HG03159 (cell line): ENCODE data around the gene IRF1.

Experiments
- ATAC-seq: cut with Tn5 transposase; IDR thresholded peaks from one replicate; pipeline ENCODE4 v1.9.1; 2021; ENCODE audit warnings: mild to moderate bottlenecking, moderate library complexity; ENCODE audit not compliant: unreplicated experiment

IRF1 gene

DNA sequence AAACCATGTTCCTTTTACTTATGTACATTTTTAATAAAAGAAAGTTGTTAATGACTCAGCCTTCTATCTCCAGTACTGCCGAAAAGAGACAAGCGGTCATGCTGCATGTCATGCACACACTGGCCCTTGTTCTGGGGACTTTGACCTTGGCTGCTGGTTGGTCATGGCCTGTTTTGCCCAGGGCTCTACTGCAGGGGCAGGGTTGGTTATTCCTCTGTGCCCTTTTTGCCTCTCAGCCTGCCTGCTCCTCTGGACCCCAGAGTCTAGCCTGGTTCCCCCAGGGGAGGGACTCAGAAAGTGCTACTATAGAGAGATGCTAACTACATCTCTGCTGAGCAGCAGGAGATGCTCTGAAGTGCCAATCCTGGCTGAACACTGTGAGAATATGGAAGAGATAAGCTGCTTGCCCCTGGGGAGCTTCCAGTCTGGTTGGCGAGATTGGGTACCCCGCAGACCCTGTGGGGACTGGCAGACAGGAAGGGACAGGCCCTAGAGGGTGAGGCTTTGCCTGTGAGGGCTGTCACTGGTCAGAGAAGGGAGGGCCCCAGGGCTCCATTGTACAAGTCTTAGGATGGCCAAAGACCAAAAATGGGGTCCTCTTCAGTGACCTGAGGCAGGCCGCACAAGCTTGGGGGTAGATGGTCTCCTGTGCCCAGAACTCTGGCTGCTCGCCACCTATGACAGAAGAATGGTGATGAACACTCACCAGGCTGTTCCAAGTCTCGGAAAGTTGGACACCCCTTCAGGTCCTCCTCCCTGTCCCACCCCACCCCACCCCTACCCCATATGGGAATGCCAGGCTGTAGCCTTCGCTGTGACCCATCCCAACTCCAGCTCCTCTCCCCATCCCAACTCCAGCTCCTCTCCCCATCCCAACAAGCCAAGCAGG, 14.3 kb downstream of the IRF1 start:
- ATAC-seq: no peak

DNA sequence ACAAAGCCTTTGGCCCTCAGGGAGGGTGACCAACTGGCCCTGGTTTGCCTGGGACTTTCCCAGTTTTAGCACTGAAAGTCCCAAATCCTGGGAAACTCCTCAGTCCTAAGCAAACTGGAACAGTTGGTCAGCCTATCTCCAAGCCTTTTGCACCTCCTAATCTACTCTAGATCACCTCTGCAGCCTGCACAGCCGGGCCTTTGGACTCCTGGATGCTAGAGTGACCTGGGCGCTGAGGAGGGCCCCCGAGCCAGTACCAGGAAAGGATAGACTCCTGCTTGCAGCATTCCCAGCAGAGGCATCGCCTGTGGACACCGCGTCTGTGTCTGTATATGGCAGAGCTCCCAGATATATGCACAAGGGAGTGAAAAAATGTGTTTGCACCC, 15.1 kb downstream of the IRF1 start:
- ATAC-seq: no peak

DNA sequence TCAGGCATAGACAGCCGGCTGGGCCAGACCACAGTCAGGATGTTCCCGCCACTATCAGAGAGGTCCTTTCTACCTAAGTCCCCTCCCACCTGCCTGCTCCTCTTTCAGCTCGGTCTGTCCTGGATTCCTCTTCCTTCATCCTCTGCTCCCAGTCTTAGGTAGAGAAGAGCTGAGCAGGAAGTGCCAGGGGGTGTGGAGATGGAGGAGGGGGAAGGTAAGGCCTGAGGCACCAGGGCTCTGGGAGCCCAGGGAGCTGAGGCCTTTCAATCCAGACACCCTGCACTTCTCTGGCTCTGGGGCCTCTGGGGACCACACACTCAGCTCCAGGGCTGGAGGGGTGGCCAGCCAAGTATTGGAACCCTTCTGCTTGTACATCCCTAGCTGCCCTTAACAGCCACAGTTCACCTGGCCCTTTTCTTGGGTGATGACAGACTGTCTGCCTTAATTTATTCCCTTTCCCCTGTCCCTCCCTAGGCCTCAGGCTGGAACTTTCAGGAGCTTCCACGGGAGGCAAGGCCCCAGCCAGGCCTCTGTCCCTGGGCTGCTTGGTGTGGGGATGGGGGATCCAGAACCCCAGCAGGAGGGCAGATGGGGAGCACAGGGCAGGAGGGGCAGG, 15.6 kb downstream of the IRF1 start:
- ATAC-seq: no peak

DNA sequence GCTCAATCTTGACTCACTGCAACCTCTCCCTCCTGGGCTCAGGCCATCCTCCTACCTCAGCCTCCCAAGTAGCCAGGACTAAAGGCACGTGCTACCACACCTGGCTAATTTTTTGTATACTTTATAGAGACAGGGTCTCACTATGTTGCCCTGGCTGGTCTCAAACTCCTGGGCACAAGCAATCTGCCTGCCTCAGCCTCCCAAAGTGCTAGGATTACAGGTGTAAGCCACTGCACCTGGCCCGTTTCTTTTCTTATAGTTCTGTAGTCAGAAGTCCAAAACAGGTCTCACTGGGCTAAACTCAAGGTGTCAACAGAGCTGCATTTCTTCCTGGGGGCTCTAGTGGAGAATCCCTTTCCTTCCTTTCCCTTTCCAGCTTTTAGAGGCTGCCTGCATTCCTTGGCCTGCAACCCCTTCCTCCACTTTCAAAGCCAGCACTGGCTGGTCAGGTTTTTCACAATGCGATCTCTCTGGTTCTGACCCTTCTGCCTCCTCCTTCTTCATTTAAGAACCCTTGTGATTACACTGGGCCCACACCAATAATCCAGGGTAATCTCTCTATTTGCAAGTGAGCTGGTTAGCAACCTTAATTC, 16.3 kb downstream of the IRF1 start:
- ATAC-seq: no peak

DNA sequence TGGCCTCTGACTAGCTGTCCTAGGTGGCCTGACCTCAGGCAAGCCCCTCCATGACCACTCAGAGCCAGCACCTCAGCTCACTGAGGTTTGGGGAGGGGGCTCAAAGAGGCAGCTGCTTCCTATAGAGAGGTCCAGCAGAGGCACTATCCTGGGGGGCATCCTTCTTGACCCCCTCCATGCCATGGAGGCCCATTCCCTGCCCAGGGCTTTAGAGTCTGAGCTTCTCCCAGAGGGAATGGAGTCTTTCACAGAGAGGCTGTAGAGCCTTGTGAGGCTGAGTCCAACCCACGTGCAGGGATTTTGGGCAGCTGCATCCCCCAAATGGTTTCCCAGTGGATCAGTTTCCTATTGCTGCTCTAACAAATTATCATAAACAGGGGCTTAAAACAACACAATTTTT, 16.9 kb downstream of the IRF1 start:
- no peak for ATAC-seq

DNA sequence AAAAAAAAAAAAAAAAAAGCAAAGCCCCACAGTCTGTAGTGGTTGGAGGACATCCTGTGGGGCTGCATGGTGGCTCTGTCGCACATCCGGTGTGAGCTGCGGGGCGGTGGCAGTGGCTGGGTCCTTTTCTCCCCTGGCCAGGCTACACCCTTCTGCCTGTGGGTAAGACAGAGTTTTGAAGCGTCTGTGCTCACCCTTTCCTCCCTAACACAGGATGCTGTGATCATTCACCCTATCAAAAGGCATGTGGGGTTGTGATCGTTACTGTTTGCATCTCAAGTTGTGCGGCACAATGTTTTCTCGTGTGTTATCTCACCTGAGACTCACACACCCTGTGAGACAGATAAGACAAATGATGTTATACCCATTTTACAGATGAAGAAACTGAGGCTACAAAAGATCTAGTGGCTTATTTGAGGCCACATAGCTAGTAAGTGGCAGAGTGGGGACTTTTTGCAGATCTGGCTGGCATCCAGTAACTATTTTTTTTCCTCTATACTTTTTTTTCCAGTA, 17.5 kb downstream of the IRF1 start:
- peak; percentile 66 for ATAC-seq

DNA sequence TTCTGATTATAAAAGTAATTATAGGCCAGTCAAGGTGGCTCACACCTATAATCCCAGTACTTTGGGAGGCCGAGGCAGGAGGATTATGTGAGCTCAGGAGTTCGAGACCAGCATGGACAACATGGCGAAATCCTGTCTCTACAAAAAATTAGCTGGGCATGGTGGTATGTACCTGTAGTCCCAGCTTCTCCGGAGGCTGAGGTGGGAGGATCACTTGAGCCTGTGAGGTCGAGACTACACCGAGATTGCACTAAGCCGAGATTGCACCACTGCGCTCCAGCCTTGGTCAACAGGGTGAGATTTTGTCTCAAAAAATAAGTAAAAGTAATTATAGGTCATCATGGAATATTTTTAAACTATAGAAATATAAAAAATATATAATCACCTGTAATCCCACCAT, 18.1 kb downstream of the IRF1 start:
- ATAC-seq: no peak

DNA sequence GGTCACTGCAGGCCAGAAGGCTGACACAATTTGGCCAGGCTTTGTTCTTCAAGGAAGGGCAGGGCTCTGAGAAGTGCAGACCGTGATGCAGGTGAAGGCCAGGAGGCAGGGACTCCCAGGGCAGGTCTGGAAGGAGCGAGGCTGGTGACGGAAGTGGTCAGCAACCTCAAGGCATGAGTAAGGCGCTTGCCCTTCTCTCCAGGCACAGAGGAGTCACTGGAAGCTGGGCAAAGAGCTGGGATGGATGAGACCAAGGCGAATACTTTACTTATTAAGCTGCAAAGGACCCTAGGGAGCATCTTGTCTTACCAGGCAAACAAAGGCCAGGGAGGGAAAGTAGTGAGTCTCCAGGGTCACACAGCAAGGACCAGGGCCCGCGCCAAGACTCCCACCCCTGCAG, 18.6 kb downstream of the IRF1 start:
- ATAC-seq: no peak

DNA sequence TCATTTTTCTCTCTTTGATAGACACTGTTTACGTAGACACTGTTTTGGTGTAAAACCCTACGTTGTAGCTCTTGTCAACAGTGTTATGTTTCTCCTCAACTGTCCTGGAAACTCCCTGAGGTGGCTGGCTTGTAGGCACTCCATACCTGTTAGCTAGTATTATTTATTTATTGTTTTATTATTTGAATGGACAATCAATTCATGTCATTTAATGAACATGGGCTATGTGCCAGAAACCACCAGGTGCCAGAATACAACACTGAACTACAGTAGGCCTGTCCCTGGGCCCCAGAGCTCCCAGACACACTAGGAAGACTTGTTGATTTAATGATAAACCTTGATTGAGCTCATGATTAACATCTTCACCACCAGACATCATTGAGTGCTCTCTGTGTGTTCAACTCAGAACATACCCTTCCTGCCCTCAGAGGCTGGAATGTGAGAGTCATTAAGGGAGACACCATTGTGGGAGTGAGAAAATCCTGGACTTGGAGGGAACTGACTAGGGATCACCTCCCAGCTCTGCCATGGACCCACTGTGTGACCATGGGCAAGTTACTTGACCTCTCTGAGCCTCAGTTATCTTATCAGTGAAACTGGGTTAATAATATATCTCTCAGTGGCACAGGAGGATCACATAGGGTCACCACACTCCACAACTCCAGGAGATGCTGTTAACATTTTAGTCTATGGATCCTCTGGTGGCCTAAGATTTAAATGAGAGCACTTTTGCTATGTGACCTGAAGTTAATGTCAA, 19.2 kb downstream of the IRF1 start:
- ATAC-seq: no peak

DNA sequence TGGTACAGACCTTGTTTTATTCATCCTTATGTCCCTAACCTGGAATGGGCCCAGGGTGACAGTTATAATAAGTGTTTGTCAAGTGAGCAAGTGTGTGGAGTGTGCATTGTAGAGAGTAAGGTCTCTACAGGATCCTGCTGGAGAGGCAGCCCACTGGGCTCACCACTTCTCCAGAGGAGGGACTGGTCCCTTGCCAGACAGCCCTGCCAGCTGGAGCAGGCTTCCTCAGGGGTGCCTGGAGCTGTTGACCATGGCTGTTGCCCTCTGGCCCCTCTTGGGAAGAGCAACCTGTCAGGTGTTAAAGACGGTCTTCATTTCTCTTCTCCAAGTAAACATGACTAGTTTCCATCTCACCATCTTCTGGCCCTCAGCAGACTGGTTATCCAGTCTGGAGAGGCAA, 20.0 kb downstream of the IRF1 start:
- no peak for ATAC-seq

DNA sequence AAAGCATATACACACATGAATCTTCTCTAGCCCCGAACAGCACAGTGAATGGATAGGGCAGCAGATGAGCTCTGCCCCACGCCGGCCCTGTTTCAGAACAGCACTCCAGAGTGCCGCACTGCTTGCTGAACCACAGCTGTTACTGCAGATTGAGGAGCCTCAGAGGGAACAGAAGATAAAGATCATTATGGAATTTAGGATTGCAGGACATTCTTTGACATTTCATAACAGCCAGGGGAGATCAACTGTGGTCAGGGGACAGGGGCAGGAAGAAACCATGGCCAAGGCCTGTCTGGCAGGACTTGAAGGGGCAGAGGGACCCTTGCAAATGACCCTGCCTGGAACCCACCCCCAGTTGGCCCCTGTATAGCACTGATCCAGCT, 20.6 kb downstream of the IRF1 start:
- ATAC-seq: no peak

DNA sequence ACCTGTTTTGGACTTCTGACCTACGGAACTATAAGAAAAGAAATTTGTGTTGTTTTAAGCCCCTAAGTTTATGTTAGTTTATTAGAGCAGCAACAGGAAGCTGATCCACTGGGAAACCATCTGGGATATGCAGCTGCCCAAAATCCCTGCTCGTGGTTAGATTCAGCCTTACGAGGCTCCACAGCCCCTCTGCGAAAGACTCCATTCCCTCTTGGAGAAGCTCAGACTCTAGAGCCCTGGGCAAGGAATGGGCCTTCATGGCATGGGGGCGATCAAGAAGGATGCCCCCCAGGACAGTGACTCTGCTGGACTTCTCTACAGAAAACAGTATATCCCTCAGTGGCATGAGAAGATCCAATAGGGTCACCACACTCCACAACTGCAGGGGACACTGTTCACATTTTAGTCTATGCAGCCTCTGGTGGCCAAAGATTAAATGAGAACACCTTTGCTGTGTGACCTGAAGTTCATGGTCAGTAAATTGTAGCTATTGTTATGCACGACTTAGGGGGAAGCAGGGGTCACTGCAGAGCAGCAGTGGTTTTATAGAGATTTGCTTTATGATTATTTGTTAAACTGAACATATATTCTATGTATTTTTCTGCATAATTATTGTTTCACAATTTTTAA, 21.1 kb downstream of the IRF1 start:
- no peak for ATAC-seq

DNA sequence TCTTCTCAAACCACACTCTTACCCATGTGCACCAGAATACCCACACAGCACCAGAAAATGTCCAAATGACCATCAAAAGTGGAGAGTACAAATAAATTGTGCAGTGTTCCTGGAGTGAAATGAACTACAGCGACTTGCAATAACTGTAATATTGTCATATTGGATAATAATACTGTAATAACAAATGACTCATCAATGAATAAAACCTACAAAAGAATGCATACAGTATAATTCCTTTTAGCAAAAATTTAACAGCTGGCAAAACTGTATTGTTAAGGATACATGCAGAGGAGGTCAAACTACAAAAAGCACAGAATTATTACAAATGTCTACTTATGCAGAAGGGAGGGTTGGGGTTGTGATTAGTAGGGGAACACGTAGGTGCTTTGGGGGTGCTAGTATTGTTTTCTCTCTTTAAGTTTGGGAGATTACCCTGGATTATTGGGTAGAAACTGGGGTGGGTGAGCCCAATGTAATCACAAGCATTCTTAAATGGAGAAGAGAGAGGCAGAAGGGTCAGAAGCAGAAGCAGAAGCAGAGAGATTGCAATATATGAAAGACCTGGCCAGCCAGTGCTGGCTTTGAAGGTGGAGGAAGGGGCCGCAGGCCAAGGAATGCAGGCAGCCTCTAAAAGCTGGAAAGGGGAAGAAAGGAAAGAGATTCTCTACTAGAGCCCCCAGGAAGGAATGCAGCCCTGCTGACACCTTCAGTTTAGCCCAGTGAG, 21.8 kb downstream of the IRF1 start:
- ATAC-seq: no peak

DNA sequence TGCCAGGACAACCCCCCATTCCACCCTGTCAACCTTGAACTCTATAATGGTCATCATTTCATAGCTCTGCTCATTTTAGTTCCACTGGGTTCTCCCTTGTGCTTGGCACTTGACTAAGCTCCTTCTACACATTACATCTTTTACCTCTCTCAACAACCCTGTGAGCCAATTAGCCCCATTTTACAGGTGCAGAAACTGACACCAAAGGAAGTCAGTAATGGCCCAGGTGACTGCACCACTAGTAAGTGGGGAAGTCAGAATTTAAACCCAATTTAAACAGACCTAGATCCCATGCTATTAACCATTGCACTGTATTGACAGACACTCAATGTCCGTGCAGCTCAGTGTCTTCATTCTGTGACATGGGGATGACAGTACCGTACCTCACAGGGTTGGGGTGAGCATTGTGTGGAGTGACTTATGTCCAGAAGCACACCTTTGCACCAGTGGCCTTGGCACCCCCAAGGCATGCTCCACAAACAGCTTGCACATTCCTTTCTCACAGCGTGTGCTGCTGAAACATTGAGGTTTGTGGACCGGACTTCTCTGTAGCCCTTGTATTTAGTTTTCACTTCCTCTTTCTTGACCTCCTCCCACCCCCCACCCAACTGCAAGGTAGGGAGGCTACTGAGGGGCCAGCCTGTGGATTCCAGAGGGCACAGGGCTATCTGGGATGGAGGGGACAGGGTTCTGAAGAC, 23.1 kb downstream of the IRF1 start:
- peak; percentile 30 for ATAC-seq

DNA sequence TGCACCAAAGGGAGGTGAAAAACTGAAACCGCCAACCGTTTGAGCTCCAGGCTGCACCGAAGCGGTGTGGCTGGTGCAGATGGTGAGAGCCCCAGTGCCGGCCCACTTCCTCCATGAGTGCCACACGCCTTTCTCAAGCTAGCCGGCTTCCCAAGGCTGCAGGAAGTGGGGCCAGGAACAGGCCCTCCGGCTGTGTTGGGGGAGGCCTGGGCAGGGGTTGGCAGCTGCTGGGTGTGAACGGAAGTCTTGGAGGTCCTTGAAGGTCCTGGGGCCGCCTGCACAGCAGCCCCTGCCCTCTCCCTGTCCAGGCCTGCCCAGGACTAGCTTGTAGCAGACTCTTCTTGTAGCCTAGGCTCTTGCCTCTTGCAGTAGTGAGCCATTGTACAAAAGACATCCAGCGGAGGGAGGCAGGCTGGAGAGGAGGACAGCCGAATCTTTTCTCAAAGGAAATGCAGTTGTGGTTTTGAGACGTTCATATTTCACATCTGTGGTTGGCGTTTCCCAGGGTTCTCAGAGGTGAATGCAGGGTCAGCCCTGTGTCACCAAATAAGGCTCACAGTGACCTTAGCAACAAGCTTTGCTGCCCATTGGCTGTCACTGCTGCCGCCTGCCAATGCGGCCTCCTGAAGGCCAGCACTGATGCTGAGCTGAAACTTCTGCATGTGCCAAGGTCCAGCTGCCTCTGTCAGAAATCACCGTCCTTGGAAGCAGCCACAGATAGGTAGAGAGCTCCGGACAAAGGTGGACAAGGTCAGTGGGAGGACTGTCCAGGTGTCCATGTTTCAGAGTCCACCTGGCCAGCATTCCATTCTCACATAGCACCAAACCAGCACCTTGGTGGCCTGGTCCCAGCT, 23.9 kb downstream of the IRF1 start:
- peak; percentile 60 for ATAC-seq

DNA sequence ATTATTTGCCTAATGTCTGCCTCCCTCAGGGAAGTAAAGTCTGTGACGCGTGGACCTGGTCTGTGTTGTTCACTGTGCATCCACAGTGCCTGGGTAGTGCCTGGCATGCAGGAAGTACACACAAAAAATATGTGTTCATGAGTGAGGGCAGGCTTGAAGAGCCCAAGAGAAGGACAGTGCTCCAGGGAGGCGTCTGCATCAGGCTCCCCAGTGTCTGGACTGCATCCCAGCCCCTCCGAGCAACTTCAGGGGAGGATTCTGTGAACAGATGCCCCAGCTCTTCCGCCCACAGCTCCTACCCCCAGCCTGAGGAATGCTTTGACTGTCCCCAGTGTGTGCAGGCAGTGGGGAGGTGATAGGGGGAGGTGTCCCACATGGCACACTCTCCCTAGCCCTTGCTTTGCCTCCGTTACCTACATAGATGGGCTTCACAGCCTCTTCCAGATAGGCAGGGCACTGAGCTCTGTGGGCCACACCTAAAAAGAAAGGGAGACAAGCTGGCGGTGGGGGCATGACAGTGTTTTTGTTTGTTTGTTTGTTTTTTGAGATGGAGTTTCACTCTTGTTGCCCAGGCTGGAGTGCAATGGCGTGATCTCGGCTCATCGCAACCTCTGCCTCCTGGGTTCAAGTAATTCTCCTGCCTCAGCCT, 25.4 kb downstream of the IRF1 start:
- ATAC-seq: no peak

DNA sequence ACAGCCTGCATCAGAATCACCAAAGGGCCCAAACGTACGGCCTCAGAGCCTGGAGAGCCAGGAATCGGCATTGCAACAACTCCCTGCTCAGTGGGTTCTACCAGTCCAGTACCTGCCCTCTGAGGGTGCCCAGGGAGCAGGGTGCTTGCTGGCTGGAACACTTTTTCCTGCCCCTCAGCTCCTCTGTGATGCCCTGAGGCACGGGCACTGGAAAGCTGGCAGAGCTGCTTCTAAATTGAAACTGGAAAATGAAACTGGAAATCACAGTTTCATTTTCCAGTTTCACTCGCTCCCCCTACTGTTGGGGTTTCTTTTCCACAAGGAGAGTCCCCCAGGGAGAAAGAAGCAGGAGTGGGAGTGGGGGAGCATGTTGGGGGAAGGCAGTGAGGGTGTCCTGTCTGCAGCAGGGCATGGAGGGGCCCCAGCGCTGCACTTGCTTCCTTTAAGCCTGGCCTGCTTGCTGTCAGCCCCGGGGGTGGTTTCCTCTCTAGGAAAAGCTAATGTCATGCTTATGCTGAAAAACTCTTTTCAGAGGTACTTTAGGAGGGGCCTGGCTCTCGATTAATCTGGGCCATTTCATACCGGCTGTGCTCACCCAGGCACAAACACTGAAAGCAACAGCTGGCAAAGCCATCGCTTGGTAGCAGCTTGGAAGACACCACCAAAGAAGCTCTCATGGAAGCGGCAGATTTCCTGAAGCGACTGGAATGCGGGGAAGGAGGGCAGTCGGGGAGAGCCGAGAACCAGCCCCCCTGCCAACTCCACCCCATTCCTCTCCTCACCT, 26.2 kb downstream of the IRF1 start:
- ATAC-seq: no peak

DNA sequence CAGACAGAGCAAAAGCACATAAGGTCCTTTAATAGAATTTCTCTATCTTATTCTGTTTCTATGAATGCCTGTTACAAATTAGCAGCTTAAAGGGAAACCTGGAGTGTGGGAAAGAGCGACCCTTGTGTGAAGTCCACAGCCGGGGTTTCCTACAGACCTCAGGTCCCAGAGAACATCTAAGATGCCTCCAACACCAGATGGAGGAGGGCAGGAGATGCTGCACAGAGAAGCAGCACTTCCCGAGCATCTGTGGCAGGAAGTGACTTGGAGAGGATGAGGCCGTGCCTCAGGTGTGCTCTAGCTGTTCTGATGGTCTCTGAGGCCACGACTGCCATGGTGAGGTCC, 26.8 kb downstream of the IRF1 start:
- ATAC-seq: no peak
